Activated naive CD4-positive, alpha-beta T cell treated with anti-CD3 and anti-CD28 coated beads, Interleukin-2, amount 10 ng/mL, durations not matched to agents 5 hours and 36 hours (primary cell): ENCODE results near the gene CGB7. TPM values are rescaled to one million over a fixed set of nuclear protein-coding genes. Genes with fewer than 3 reads are reported as not detected.

Experiments used
- microRNA-seq: library from miRNA; unstranded; fragments of <30 nt; microRNA quantifications from one replicate; pipeline ENCODE4 v1.2.0, GENCODE V29; 2022; ENCODE audit warnings: borderline microRNAs expressed, borderline replicate concordance
- total RNA-seq, 2 experiments: library from RNA; stranded (reverse); gene quantifications; one replicate each; pipeline ENCODE4 v1.2.3, GENCODE V29; 2021

Gene CGB7
- not detected for total RNA-seq

DNA sequence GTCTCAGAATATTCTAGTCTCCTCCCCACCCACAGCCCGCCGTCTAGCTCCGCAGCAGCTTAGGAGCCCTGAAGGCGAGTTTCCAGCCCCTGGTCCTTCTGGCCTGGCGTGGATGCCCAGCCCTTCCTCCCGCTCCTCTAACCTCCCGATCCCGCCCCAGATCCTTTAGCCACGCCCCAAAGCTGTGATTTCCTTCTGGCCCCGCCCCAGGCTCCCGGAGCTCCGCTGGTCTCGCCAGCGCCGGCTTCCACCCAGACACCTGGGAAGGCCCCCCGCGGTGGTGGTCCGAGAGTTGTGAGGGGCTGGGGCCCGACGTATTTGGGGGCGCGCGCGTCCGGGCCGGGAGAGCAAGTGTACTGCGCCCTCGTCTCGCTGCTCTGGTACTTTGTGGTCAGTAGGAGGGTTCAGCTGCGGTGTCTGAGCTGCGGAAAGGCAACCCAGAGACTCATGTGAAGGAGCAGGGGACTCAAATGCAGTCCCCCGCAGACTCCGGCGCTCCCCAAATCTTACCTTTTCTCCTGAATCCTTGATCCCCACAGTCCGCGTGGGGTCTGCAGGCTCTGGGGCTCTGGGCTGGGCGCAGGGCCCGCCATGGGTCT is at the start of gene CGB7:
Gene CGB7, minus strand, starts transcription at position 114 of the 599 bp plus-strand sequence. CDS start 2,374 bp downstream, outside the sequence.

GRCh38 chr19:49085020-49085867 is 27.7 kb upstream of the CGB7 start, which contains the start of gene SNRNP70:
TSS of gene SNRNP70 (plus strand) at chr19:49085451. CDS start at chr19:49086415, 964 bp downstream.

DNA sequence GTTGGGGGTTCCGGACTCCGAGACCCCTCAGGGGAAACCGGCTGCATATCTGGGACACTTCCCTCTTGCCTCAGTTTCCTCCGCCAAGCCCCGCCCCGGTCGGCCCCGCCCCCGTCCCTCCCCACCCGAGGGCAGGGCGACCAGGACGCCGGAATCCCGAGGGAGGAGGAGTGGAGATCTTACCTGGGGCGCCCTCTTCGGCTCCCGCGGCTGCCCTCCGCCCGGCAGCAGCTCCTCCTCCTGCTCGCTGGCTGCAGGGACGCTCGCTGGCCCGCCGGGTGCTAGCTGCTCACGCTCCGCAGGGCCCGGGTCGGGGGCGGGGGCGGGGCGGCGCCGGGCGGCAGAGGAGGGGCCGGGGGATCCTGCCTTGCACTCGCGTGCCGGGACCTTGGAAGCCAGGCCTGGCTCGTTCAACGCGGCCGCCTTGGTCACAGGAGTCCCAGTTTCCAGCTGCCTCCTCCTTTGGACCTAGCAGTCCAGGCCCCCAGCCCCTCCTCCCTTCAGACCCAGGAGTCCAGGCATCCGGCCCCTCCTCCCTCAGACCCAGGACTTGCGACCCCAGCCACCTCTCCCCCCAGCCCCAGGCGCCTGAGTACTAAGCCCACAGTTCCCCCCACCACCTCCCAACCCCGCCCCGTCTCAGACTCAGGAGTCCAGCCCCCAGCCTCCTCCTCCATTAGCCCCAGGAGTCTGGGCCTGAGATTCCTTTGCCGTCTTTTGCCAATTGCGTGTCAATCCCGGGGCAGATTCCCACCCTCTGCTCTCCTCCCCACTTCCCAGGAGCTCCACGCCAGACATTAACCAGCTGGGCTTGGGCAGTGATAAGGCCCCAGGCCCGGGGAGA is 7.4 kb upstream of the CGB7 start, which contains the start of gene NTF4:
Gene NTF4, minus strand, starts transcription at position 51 of the 844 bp plus-strand sequence. CDS start 2,821 bp downstream, outside the sequence.

DNA sequence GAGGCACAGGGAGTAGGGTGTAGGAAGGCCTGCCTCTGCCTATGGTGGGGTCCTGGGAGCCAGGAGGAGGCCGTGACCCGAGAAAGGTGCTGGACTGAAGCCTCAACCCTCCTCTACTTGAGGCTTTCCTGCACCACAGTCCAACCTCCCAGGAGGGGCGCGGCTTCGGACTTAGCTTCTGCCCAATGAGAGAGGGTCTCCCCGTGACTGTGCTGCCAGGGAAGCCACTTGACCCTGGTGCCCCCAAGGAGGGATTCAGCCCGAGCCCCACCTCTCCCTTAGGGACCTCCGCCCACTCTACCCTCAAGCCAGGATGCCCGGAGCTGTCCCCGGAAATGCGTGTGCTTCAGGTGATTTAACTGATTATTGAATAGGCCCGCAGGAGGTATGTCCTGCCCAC is 8.5 kb downstream of the CGB7 start, which contains the start of gene CGB8:
Gene CGB8, minus strand, starts transcription at position 101 of the 400 bp plus-strand sequence. CDS start 372 bp downstream, outside the sequence.

GRCh38 chr19:49043548-49043947 is 14.0 kb downstream of the CGB7 start, which contains the start of gene CGB5:
TSS of gene CGB5 (plus strand) at chr19:49043848. CDS start at chr19:49044210, 362 bp downstream.

GRCh38 chr19:49036815-49037214 is 20.7 kb downstream of the CGB7 start, which contains the start of gene CGB1:
TSS of gene CGB1 (minus strand) at chr19:49036895. CDS start at chr19:49036711, 184 bp downstream.

DNA sequence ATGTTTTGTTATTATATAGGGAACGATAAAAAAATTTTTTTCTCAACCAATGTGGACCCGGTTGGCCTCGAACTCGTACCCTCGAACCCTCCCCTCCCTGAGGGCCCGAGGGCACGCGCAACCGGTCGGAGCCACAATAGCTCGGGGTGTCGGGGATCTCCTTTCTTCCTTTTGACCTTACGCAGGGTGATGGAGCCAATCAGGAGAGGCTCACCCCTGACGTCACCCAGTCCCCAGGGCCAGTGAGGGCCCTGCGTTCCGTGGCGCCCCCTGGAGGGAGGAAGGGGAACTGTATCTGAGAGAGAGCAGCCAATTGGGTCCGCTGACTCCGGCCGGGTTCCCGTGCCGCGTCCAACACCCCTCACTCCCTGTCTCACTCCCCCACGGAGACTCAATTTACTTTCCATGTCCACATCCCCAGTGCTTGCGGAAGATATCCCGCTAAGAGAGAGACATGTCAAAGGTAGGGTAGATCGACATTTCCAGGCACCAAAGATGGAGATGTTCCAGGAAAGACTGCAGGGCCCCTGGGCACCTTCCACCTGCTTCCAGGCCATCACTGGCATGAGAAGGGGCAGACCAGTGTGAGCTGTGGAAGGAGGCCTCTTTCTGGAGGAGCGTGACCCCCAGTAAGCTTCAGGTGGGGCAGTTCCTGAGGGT is 25.8 kb downstream of the CGB7 start, which contains the start of gene CGB2:
Gene CGB2, plus strand, starts transcription at position 249 of the 660 bp plus-strand sequence. Its CDS starts 206 bp downstream, at position 455.

GRCh38 chr19:49024233-49024632 is 33.3 kb downstream of the CGB7 start, which contains the start of gene CGB3:
TSS of gene CGB3 (minus strand) at chr19:49024333. CDS start at chr19:49023971, 362 bp downstream.

GRCh38 chr19:49017041-49017665 is 40.4 kb downstream of the CGB7 start, which contains the start of gene LHB:
TSS of gene LHB (minus strand) at chr19:49017091. CDS start at chr19:49017081, 10 bp downstream.

Small RNA genes lying within 50 kb of the gene (microRNA-seq; reads per million reads assigned to microRNA genes)
- not detected for gene MIR6798

Other genes starting within 250 kb of the CGB7 start
- 10 to 100 TPM; 38.5 to 41.2 TPM for gene BCAT2, start 246.7 kb downstream of the CGB7 start, total RNA-seq
- gene HSD17B14, start 221.3 kb downstream of the CGB7 start, total RNA-seq = under 1 TPM; 0.35 to 0.82 TPM
- gene PLEKHA4, start 189.1 kb downstream of the CGB7 start, total RNA-seq = 1 to 10 TPM; 6.8 to 8.0 TPM
- gene PPP1R15A, start 185.3 kb downstream of the CGB7 start, total RNA-seq = 10 to 100 TPM; 50.9 to 56.1 TPM
- gene TULP2, start 159.0 kb downstream of the CGB7 start, total RNA-seq = not detected
- 100 to 1,000 TPM; 276 to 287 TPM for gene NUCB1, start 157.4 kb downstream of the CGB7 start, total RNA-seq
- 1 to 10 TPM; 1.8 to 2.1 TPM for gene DHDH, start 124.0 kb downstream of the CGB7 start, total RNA-seq
- gene BAX, start 102.9 kb downstream of the CGB7 start, total RNA-seq = 100 to 1,000 TPM; 271 to 293 TPM
- gene FTL, start 92.4 kb downstream of the CGB7 start, total RNA-seq = 100 to 1,000 TPM; 799 to 840 TPM
- gene GYS1, start 64.4 kb downstream of the CGB7 start, total RNA-seq = 10 to 100 TPM; 55.7 to 58.7 TPM
- gene RUVBL2, start 63.9 kb downstream of the CGB7 start, total RNA-seq = 10 to 100 TPM; 58.4 to 59.0 TPM
- gene LHB, start 40.7 kb downstream of the CGB7 start, total RNA-seq = not detected
- not detected for gene CGB3, start 33.4 kb downstream of the CGB7 start, total RNA-seq
- not detected for gene CGB2, start 25.9 kb downstream of the CGB7 start, total RNA-seq
- gene CGB1, start 20.9 kb downstream of the CGB7 start, total RNA-seq = not detected
- gene CGB5, start 13.9 kb downstream of the CGB7 start, total RNA-seq = not detected
- not detected for gene CGB8, start 8.6 kb downstream of the CGB7 start, total RNA-seq
- not detected for gene NTF4, start 7.1 kb upstream of the CGB7 start, total RNA-seq
- gene KCNA7, start 14.9 kb upstream of the CGB7 start, total RNA-seq = not detected
- gene SNRNP70, start 27.7 kb upstream of the CGB7 start, total RNA-seq = 100 to 1,000 TPM; 201 to 223 TPM
- 1 to 10 TPM; 6.0 to 8.8 TPM for gene LIN7B, start 56.6 kb upstream of the CGB7 start, total RNA-seq
- 1 to 10 TPM; 1.6 to 2.5 TPM for gene C19orf73, start 61.4 kb upstream of the CGB7 start, total RNA-seq
- 1 to 10 TPM; 3.1 to 4.7 TPM for gene PPFIA3, start 61.8 kb upstream of the CGB7 start, total RNA-seq
- gene HRC, start 97.6 kb upstream of the CGB7 start, total RNA-seq = not detected
- not detected for gene TRPM4, start 100.0 kb upstream of the CGB7 start, total RNA-seq